SK-N-SH treated with all-trans-retinoic acid at 6 μM for 48 hours (cell line): ENCODE measurements around the gene WASL.
A peak's percentile ranks its signal among the peaks of the same experiment; 100 is the strongest.

Source experiments
- ATAC-seq: fragments of 200-7000 bp; cut with Tn5 transposase; 3 replicates; pipeline ENCODE4 v1.9.1; 2020; ENCODE audit warnings: mild to moderate bottlenecking, moderate library complexity
- ARNTL ChIP-seq: fragments of 450-650 bp; formaldehyde crosslinking; IDR thresholded peaks from 2 replicates; pipeline ENCODE4 v1.5.0; 2020; ENCODE audit warnings: low read depth, mild to moderate bottlenecking, moderate library complexity, borderline replicate concordance
- BACH2 ChIP-seq: fragments of 250-450 bp; sonication (Bioruptor Pico); IDR thresholded peaks from 2 replicates; pipeline ENCODE4 v1.9.0; 2021; ENCODE audit warnings: mild to moderate bottlenecking, borderline replicate concordance
- CSDC2 ChIP-seq: fragments of 250-450 bp; sonication (Bioruptor Pico); IDR thresholded peaks from 2 replicates; pipeline ENCODE4 v1.5.0; 2020; ENCODE audit warnings: mild to moderate bottlenecking, moderate library complexity
- ESRRG ChIP-seq: fragments of 250-450 bp; sonication (Bioruptor Pico); IDR thresholded peaks from 2 replicates; pipeline ENCODE4 v1.6.1; 2021; ENCODE audit warnings: mild to moderate bottlenecking
- GLIS3 ChIP-seq: fragments of 250-450 bp; sonication (Bioruptor Pico); IDR thresholded peaks from 2 replicates; pipeline ENCODE4 v1.5.0; 2020; ENCODE audit warnings: mild to moderate bottlenecking, moderate library complexity
- ISL1 ChIP-seq: fragments of 250-450 bp; sonication (Bioruptor Pico); IDR thresholded peaks from 2 replicates; pipeline ENCODE4 v2.1.2; 2022; ENCODE audit warnings: mild to moderate bottlenecking, moderate library complexity
- OSR1 ChIP-seq: fragments of 250-450 bp; sonication (Bioruptor Pico); IDR thresholded peaks from 2 replicates; pipeline ENCODE4 v1.8.0; 2022; ENCODE audit warnings: moderate library complexity, mild to moderate bottlenecking, inconsistent platforms
- PPARA ChIP-seq: fragments of 250-450 bp; sonication (Bioruptor Pico); IDR thresholded peaks from 2 replicates; pipeline ENCODE4 v1.5.0; 2020; ENCODE audit warnings: mild to moderate bottlenecking, borderline replicate concordance
- RARB ChIP-seq: fragments of 250-450 bp; sonication (Bioruptor Pico); IDR thresholded peaks from 2 replicates; pipeline ENCODE4 v1.8.0; 2021; ENCODE audit warnings: mild to moderate bottlenecking, moderate library complexity
- SNAI2 ChIP-seq: fragments of 250-450 bp; sonication (Bioruptor Pico); IDR thresholded peaks from 2 replicates; pipeline ENCODE4 v1.5.0; 2020; ENCODE audit warnings: mild to moderate bottlenecking, moderate library complexity
- TCF4 ChIP-seq: fragments of 250-450 bp; sonication (Bioruptor Pico); IDR thresholded peaks from 2 replicates; pipeline ENCODE4 v1.8.0; 2021; ENCODE audit warnings: mild to moderate bottlenecking, moderate library complexity, borderline replicate concordance
- TOX ChIP-seq: fragments of 250-450 bp; sonication (Bioruptor Pico); IDR thresholded peaks from 2 replicates; pipeline ENCODE4 v1.8.0; 2021; ENCODE audit warnings: mild to moderate bottlenecking, moderate library complexity, borderline replicate concordance
- ZC3H10 ChIP-seq: fragments of 250-450 bp; sonication (Bioruptor Pico); IDR thresholded peaks from 2 replicates; pipeline ENCODE4 v1.5.1; 2021; ENCODE audit warnings: mild to moderate bottlenecking, moderate library complexity
- ZFP3 ChIP-seq: fragments of 250-450 bp; sonication (Bioruptor Pico); IDR thresholded peaks from 2 replicates; pipeline ENCODE4 v1.5.0; 2020; ENCODE audit warnings: mild to moderate bottlenecking, moderate library complexity
- ZFP30 ChIP-seq: fragments of 450-650 bp; formaldehyde crosslinking; IDR thresholded peaks from 2 replicates; pipeline ENCODE4 v1.5.0; 2022; ENCODE audit warnings: mild to moderate bottlenecking, moderate library complexity
- ZNF565 ChIP-seq: fragments of 450-650 bp; formaldehyde crosslinking; conservative IDR thresholded peaks from 2 replicates; pipeline ENCODE4 v1.5.0; 2020; ENCODE audit warnings: low read depth, mild to moderate bottlenecking, moderate library complexity
- ZNF70 ChIP-seq: fragments of 450-650 bp; formaldehyde crosslinking; IDR thresholded peaks from 2 replicates; pipeline ENCODE4 v1.5.0; 2020; ENCODE audit warnings: mild to moderate bottlenecking, moderate library complexity
- ZNF8 ChIP-seq: fragments of 450-650 bp; formaldehyde crosslinking; IDR thresholded peaks from 2 replicates; pipeline ENCODE4 v1.5.0; 2020; ENCODE audit warnings: mild to moderate bottlenecking, moderate library complexity
- TF ChIP-seq, protein P1 (sequence below): fragments of 250-450 bp; sonication (Bioruptor Pico); IDR thresholded peaks from 2 replicates; pipeline ENCODE4 v1.5.1; 2020; ENCODE audit warnings: low read depth, mild to moderate bottlenecking, moderate library complexity
- TF ChIP-seq, protein P2 (sequence below): fragments of 250-450 bp; sonication (Bioruptor Pico); IDR thresholded peaks from 2 replicates; pipeline ENCODE4 v1.8.0; 2020; ENCODE audit warnings: mild to moderate bottlenecking, moderate library complexity, borderline replicate concordance
- TF ChIP-seq, protein P3 (sequence below): fragments of 250-450 bp; sonication (Bioruptor Pico); IDR thresholded peaks from 2 replicates; pipeline ENCODE4 v1.8.0; 2021; ENCODE audit warnings: low read depth, mild to moderate bottlenecking, moderate library complexity, borderline replicate concordance

Gene WASL

DNA sequence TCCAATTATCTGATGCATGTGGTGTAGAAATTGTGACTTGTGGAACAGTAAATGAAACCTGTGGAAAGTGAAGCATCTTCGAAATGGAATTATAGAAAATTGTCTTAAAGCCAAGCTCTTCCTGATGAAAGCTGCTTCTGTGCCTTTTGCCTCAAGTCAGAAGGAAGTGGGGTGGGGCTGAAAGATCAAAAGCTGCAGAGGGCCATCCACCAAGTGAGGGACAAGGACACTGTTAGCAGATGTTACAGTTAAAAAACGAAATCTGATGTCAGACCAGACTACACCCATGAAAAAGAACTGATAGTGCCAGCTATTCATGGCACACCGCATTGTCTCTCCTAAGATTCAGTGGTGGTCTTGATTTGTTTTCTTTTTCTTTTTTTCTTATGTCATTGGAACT lies 23.8 kb upstream of the WASL start:
- no peak for ATAC-seq
- TF ChIP-seq, protein P1, sequence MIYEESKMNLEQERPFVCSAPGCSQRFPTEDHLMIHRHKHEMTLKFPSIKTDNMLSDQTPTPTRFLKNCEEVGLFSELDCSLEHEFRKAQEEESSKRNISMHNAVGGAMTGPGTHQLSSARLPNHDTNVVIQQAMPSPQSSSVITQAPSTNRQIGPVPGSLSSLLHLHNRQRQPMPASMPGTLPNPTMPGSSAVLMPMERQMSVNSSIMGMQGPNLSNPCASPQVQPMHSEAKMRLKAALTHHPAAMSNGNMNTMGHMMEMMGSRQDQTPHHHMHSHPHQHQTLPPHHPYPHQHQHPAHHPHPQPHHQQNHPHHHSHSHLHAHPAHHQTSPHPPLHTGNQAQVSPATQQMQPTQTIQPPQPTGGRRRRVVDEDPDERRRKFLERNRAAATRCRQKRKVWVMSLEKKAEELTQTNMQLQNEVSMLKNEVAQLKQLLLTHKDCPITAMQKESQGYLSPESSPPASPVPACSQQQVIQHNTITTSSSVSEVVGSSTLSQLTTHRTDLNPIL (CRISPR knock-in tag) = no peak
- TF ChIP-seq RARB (no peak), ZFP30 (CRISPR knock-in tag) (no peak), TOX (no peak)
- TF ChIP-seq, protein P2, sequence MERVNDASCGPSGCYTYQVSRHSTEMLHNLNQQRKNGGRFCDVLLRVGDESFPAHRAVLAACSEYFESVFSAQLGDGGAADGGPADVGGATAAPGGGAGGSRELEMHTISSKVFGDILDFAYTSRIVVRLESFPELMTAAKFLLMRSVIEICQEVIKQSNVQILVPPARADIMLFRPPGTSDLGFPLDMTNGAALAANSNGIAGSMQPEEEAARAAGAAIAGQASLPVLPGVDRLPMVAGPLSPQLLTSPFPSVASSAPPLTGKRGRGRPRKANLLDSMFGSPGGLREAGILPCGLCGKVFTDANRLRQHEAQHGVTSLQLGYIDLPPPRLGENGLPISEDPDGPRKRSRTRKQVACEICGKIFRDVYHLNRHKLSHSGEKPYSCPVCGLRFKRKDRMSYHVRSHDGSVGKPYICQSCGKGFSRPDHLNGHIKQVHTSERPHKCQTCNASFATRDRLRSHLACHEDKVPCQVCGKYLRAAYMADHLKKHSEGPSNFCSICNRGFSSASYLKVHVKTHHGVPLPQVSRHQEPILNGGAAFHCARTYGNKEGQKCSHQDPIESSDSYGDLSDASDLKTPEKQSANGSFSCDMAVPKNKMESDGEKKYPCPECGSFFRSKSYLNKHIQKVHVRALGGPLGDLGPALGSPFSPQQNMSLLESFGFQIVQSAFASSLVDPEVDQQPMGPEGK = no peak
- TF ChIP-seq, all 23 proteins: peak for 0

DNA sequence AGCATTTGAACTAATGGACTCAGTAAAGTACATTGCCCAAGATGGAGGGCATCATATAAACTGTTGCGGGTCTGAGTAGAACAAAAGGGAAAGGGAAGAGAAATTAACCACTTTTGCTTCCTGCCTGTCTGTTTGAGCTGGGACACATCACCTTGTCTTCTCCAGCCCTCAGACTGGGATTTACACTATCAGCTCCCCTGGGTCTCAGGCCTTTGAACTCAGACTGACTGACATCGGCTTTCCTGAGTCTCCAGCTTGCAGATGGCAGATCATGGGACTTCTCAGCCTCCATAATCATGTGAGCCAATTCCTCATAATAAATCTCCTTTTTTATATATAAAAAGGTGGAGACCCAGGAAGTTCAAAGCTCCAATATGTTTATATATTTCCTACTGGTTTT lies 23.0 kb upstream of the WASL start:
- TF ChIP-seq ZNF70 (CRISPR knock-in tag) = no peak
- no peak for TF ChIP-seq ZFP30 (CRISPR knock-in tag)
- TF ChIP-seq, protein P3, sequence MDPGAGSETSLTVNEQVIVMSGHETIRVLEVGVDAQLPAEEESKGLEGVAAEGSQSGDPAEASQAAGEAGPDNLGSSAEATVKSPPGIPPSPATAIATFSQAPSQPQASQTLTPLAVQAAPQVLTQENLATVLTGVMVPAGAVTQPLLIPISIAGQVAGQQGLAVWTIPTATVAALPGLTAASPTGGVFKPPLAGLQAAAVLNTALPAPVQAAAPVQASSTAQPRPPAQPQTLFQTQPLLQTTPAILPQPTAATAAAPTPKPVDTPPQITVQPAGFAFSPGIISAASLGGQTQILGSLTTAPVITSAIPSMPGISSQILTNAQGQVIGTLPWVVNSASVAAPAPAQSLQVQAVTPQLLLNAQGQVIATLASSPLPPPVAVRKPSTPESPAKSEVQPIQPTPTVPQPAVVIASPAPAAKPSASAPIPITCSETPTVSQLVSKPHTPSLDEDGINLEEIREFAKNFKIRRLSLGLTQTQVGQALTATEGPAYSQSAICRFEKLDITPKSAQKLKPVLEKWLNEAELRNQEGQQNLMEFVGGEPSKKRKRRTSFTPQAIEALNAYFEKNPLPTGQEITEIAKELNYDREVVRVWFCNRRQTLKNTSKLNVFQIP (CRISPR knock-in tag) = no peak
- no peak for TF ChIP-seq CSDC2 (CRISPR knock-in tag)
- no peak for TF ChIP-seq ZNF8 (CRISPR knock-in tag)
- TF ChIP-seq RARB = no peak
- no peak for TF ChIP-seq TOX
- no peak for TF ChIP-seq ZC3H10 (CRISPR knock-in tag)
- no peak for ATAC-seq

DNA sequence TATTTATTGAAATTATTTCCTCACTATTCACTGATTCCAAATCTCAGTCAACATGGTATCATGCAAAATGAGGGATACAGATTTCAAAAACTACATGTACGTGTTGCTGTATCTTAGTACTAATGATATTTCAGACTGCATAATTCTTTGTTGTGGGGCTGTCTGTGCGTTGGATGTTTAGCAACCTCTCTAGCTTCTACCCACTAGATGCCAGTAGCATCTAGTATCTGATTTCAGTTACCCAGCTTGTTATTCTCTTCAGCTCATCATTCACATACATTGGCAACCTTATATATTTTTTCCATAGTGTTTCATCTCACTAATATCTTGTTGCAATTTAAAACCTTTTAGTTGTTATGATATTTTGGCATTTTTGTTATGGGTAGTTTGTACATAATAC lies 22.5 kb upstream of the WASL start:
- TF ChIP-seq, protein P1 (CRISPR knock-in tag) = no peak
- no peak for TF ChIP-seq TCF4 (CRISPR knock-in tag)
- no peak for TF ChIP-seq ZFP3 (CRISPR knock-in tag)
- no peak for TF ChIP-seq CSDC2 (CRISPR knock-in tag)
- no peak for TF ChIP-seq TOX
- no peak for TF ChIP-seq ISL1 (CRISPR knock-in tag)
- TF ChIP-seq GLIS3 (CRISPR knock-in tag) = no peak
- no peak for TF ChIP-seq ZFP30 (CRISPR knock-in tag)
- no peak for TF ChIP-seq ZC3H10 (CRISPR knock-in tag)
- TF ChIP-seq BACH2 (CRISPR knock-in tag) = no peak
- no peak for TF ChIP-seq ESRRG (CRISPR knock-in tag)
- no peak for TF ChIP-seq PPARA (CRISPR knock-in tag)
- ATAC-seq = 0 out of 3 replicates have a peak, but pooled peaks have one; percentile 27

DNA sequence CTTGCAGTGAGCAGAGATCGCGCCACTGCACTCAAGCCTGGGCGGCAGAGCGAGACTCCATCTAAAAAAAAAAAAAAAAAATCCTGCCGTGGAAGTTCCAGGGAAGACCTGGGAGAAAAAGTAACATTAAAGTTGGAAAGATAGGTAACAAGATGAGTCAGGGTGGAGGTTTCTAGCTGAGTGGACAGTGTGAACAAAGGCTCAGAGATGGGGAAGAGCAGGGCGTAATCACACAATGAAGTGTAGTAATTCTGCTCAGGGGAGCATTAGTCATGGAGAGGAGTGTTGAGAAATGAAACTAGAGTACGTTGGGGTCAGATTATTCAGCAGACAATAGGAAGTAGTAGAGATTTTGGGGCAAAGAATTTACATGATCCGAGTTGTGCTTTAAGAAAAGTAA lies 21.6 kb upstream of the WASL start:
- ATAC-seq = no peak
- no peak for TF ChIP-seq ISL1 (CRISPR knock-in tag)
- TF ChIP-seq ESRRG (CRISPR knock-in tag) = no peak
- TF ChIP-seq SNAI2 (CRISPR knock-in tag) = no peak
- no peak for TF ChIP-seq ZC3H10 (CRISPR knock-in tag)
- TF ChIP-seq, protein P3 (CRISPR knock-in tag) = no peak
- TF ChIP-seq GLIS3 (CRISPR knock-in tag) = no peak
- TF ChIP-seq ZFP3 (CRISPR knock-in tag) = no peak
- TF ChIP-seq OSR1 (CRISPR knock-in tag) = no peak
- TF ChIP-seq PPARA (CRISPR knock-in tag) = no peak
- TF ChIP-seq TOX = no peak
- no peak for TF ChIP-seq ZFP30 (CRISPR knock-in tag)
- TF ChIP-seq, protein P1 (CRISPR knock-in tag) = no peak
- no peak for TF ChIP-seq TCF4 (CRISPR knock-in tag)
- no peak for TF ChIP-seq ZNF565 (CRISPR knock-in tag)
- no peak for TF ChIP-seq RARB
- no peak for TF ChIP-seq ARNTL (CRISPR knock-in tag)
